Small intestine (tissue), 7 donors: ENCODE measurements around the gene TNFRSF21. TPM values are rescaled to one million over a fixed set of nuclear protein-coding genes. Genes with fewer than 3 reads are reported as not detected.
A peak's percentile ranks its signal among the peaks of the same experiment; 100 is the strongest.

ENCODE experiments used
- DNase-seq, 2 donors: peaks; one replicate each; pipeline versions ENCODE4 v3.0.0 to v3.0.0-alpha.2; 2013
- FAIRE-seq: peaks from 2 replicates; lab custom pipeline; 2012; peaks lifted over from hg19 to GRCh38; lab: Jason Lieb, UNC
- H3K27ac ChIP-seq, 3 donors: one replicate each; pipeline ENCODE4 v1.5.1; 2013; ENCODE audit warnings: low read length in 2 of 3, mild to moderate bottlenecking in 2 of 3, control low read depth in 1 of 3, inconsistent platforms in 1 of 3, low read depth in 1 of 3, moderate library complexity in 1 of 3
- H3K27me3 ChIP-seq, 3 donors: one replicate each; pipeline ENCODE4 v1.6.1; 2013; ENCODE audit warnings: low read length in 3 of 3, inconsistent platforms in 1 of 3; ENCODE audit not compliant: control insufficient read depth in 3 of 3, insufficient read depth in 3 of 3
- H3K36me3 ChIP-seq, 3 donors: one replicate each; pipeline ENCODE4 v1.6.1; 2013; ENCODE audit warnings: low read length in 3 of 3, inconsistent platforms in 1 of 3, low read depth in 1 of 3, mild to moderate bottlenecking in 1 of 3, moderate library complexity in 1 of 3; ENCODE audit not compliant: control insufficient read depth in 3 of 3, insufficient read depth in 2 of 3
- H3K4me1 ChIP-seq, 3 donors: one replicate each; pipeline ENCODE4 v1.6.1; 2013; ENCODE audit warnings: low read length in 2 of 3, inconsistent platforms in 1 of 3, low read depth in 1 of 3, mild to moderate bottlenecking in 1 of 3, moderate library complexity in 1 of 3; ENCODE audit not compliant: control insufficient read depth in 3 of 3, insufficient read depth in 2 of 3
- H3K4me3 ChIP-seq, 3 donors: one replicate each; pipeline ENCODE4 v1.5.1; 2013; ENCODE audit warnings: low read length in 3 of 3, control low read depth in 1 of 3, inconsistent platforms in 1 of 3, low read depth in 1 of 3, mild to moderate bottlenecking in 1 of 3, moderate library complexity in 1 of 3
- H3K9me3 ChIP-seq, 2 donors: one replicate each; pipeline ENCODE4 v1.6.1; 2013; ENCODE audit warnings: low read depth in 1 of 2, low read length in 1 of 2; ENCODE audit not compliant: control insufficient read depth in 2 of 2, insufficient read depth in 1 of 2
- WGBS, 3 donors: extraction: QIAGEN DNeasy Blood & Tissue Kit; methylation state at CpG; one replicate each; pipeline ENCODE4 v1.1.7; 2013; 5-methylcytosine and 5-hydroxymethylcytosine counted together
- polyA plus RNA-seq, 4 donors: library from polyadenylated mRNA; stranded (reverse) in 3 of 4; unstranded in 1 of 4; fragments of 200-250 nt in 3 of 4; fragments of 120-200 nt in 1 of 4; gene quantifications; one replicate each; pipeline versions ENCODE4 v1.2.1 to v1.2.3, GENCODE V29; 2013
- donor health status: healthy with polysubstance abuse.
- donor health status: control.
- donor health status: control.
- donor health status: Bipolar disorder and iron deficiency.
- donor health status: healthy.

Gene TNFRSF21
- polyA plus RNA-seq, 4 donors, result 5.4 to 28.8 (median 7.6) TPM

GRCh38 chr6:47188588-47189021 lies 121.1 kb downstream of the TNFRSF21 start:
- Histone ChIP-seq H3K4me3 (no peak overlapping the region), H3K27me3 (no peaks in the 10 kb centered on the region), H3K36me3 (no peaks in the 10 kb centered on the region), H3K27ac (peak overlapping the region in 2 of 3 donors; percentile 48 to 94), H3K4me1 (peaks cover 0 to 24% (median 0%) of the 10 kb centered on the region in 3 donors), H3K9me3 (no peaks in the 10 kb centered on the region)
- FAIRE-seq, result no peak
- peak; percentile 94 to 95 for DNase-seq
- WGBS, 3 donors, result 17 to 54% (median 40%) methylated on average over 1 of the region's 1 CpG

GRCh38 chr6:47187893-47188587 lies 121.7 kb downstream of the TNFRSF21 start:
- DNase-seq (peak; percentile 56 to 78), FAIRE-seq (no peak)
- H3K4me1 ChIP-seq, result peaks cover 0 to 24% (median 0%) of the 10 kb centered on the region in 3 donors
- WGBS, 3 donors, result 37 to 75% (median 45%) methylated on average over 5 of the region's 5 CpGs
- no peaks in the 10 kb centered on the region for H3K9me3 ChIP-seq
- no peaks in the 10 kb centered on the region for H3K36me3 ChIP-seq
- no peaks in the 10 kb centered on the region for H3K27me3 ChIP-seq
- H3K4me3 ChIP-seq, result no peak overlapping the region
- peak overlapping the region in 2 of 3 donors; percentile 78 to 94 for H3K27ac ChIP-seq

- WGBS, 3 donors, result 89 to 94% (median 90%) methylated on average over 1 of the region's 1 CpG
- no peaks in the 10 kb centered on the region for H3K36me3 ChIP-seq
- H3K27me3 ChIP-seq, result no peaks in the 10 kb centered on the region
- no peak overlapping the region for H3K4me3 ChIP-seq
- no peaks in the 10 kb centered on the region for H3K9me3 ChIP-seq
- no peak for FAIRE-seq
- peaks cover 0 to 29% (median 0%) of the 10 kb centered on the region in 3 donors for H3K4me1 ChIP-seq
- H3K27ac ChIP-seq, result peak overlapping the region in 1 of 3 donors; percentile 94
- DNase-seq, result no peak
Measured at GRCh38 chr6:47187113-47187512, 122.6 kb downstream of the TNFRSF21 start.

- Histone ChIP-seq H3K27ac (peak overlapping the region in 1 of 3 donors; percentile 56), H3K4me3 (no peak overlapping the region), H3K9me3 (no peaks in the 10 kb centered on the region), H3K4me1 (peaks cover 0 to 16% (median 0%) of the 10 kb centered on the region in 3 donors), H3K27me3 (no peaks in the 10 kb centered on the region), H3K36me3 (no peaks in the 10 kb centered on the region)
- FAIRE-seq (no peak), DNase-seq (peak; percentile 37 to 51)
- 56 to 77% (median 58%) methylated on average over 6 of the region's 6 CpGs for WGBS, 3 donors
Measured at GRCh38 chr6:47182291-47182957, 127.3 kb downstream of the TNFRSF21 start.

- Histone ChIP-seq H3K9me3 (no peaks in the 10 kb centered on the region), H3K36me3 (no peaks in the 10 kb centered on the region), H3K27me3 (no peaks in the 10 kb centered on the region), H3K4me1 (peaks cover 0 to 9% (median 0%) of the 10 kb centered on the region in 3 donors), H3K4me3 (no peak overlapping the region), H3K27ac (no peak overlapping the region)
- no peak for DNase-seq
- FAIRE-seq, result no peak
- WGBS, 3 donors, result 88 to 92% (median 89%) methylated on average over 5 of the region's 5 CpGs
Measured at GRCh38 chr6:47181681-47182080, 128.0 kb downstream of the TNFRSF21 start.

Other genes starting within 250 kb of the TNFRSF21 start
- gene CD2AP, start 167.9 kb upstream of the TNFRSF21 start, polyA plus RNA-seq, result 10 to 100 TPM; 24.4 to 68.7 (median 63.0) TPM